H1 (cell line): ENCODE results near the gene NSDHL. TPM values are rescaled to one million over a fixed set of nuclear protein-coding genes. Genes with fewer than 3 reads are reported as not detected.

Source experiments
- ASH2L ChIP-seq: fragments of 200-600, 300-600 bp; sonication (generic); IDR thresholded peaks from one replicate; pipeline ENCODE4 v1.7.1; 2017; ENCODE audit warnings: low read length
- EGR1 ChIP-seq: IDR thresholded peaks from 2 replicates; pipeline ENCODE4 v1.6.1; 2011; ENCODE audit warnings: low read depth, low read length, borderline replicate concordance
- NRF1 ChIP-seq: IDR thresholded peaks from 2 replicates; pipeline ENCODE4 v1.6.1; 2011; ENCODE audit warnings: mild to moderate bottlenecking, low read depth, low read length, improper control_type of control experiment
- SAP30 ChIP-seq: fragments of 300-600 bp; sonication (generic); IDR thresholded peaks from 2 replicates; pipeline ENCODE4 v1.7.1; 2012; ENCODE audit warnings: low read length, moderate library complexity, mild to moderate bottlenecking, inconsistent platforms; ENCODE audit not compliant: insufficient read depth, insufficient replicate concordance
- SIN3A ChIP-seq, 2 experiments: IDR thresholded peaks in 1 of 2; conservative IDR thresholded peaks in 1 of 2; 2 replicates each; pipeline ENCODE4 v1.6.1; 2011 to 2012; ENCODE audit warnings: low read length in 2 of 2, improper control_type of control experiment in 1 of 2, low read depth in 1 of 2, mild to moderate bottlenecking in 1 of 2
- SP4 ChIP-seq: IDR thresholded peaks from 2 replicates; pipeline ENCODE4 v1.6.1; 2012; ENCODE audit warnings: low read length, inconsistent platforms
- TEAD4 ChIP-seq: IDR thresholded peaks from 2 replicates; pipeline ENCODE4 v1.6.1; 2012; ENCODE audit warnings: low read depth, low read length, inconsistent platforms, mixed read lengths
- polyA plus RNA-seq, 7 experiments: library from polyadenylated mRNA; depleted of rRNA in 3 of 7; stranded (reverse) in 5 of 7; unstranded in 2 of 7; fragments of >200 nt in 5 of 7; fragments of 200-250 nt in 2 of 7; gene quantifications; 1 replicate in 5 of 7; 2 replicates in 1 of 7; 4 replicates in 1 of 7; pipeline versions ENCODE4 v1.2.1 to v1.2.3, GENCODE V29; 2011 to 2013; ENCODE audit warnings: missing spikeins in 2 of 7, mixed read lengths in 2 of 7
- total RNA-seq: library from RNA; stranded (reverse); fragmentation: NEBNext Ultra II Directional; extraction: Animal tissue kit (Norgen Biotek cat#: 25700); gene quantifications from 2 replicates; pipeline ENCODE4 v1.2.1, GENCODE V29; 2021
- TF ChIP-seq, protein P1 (sequence below): fragments of 300-600 bp; sonication (generic); IDR thresholded peaks from 2 replicates; pipeline ENCODE4 v1.7.1; 2012; ENCODE audit warnings: low read length, moderate library complexity, mild to moderate bottlenecking, inconsistent platforms; ENCODE audit not compliant: insufficient replicate concordance
- TF ChIP-seq, protein P2 (sequence below): IDR thresholded peaks from 2 replicates; pipeline ENCODE4 v1.6.1; 2011; ENCODE audit warnings: low read depth, mild to moderate bottlenecking, low read length; ENCODE audit not compliant: insufficient read depth

Gene NSDHL
- total and polyA plus RNA-seq, 2 of the 8 experiments (the other 6 are each of a cell fraction or from before 2014, with no cell fraction given): 31.5 to 34.6 TPM

- TF ChIP-seq, protein P1, sequence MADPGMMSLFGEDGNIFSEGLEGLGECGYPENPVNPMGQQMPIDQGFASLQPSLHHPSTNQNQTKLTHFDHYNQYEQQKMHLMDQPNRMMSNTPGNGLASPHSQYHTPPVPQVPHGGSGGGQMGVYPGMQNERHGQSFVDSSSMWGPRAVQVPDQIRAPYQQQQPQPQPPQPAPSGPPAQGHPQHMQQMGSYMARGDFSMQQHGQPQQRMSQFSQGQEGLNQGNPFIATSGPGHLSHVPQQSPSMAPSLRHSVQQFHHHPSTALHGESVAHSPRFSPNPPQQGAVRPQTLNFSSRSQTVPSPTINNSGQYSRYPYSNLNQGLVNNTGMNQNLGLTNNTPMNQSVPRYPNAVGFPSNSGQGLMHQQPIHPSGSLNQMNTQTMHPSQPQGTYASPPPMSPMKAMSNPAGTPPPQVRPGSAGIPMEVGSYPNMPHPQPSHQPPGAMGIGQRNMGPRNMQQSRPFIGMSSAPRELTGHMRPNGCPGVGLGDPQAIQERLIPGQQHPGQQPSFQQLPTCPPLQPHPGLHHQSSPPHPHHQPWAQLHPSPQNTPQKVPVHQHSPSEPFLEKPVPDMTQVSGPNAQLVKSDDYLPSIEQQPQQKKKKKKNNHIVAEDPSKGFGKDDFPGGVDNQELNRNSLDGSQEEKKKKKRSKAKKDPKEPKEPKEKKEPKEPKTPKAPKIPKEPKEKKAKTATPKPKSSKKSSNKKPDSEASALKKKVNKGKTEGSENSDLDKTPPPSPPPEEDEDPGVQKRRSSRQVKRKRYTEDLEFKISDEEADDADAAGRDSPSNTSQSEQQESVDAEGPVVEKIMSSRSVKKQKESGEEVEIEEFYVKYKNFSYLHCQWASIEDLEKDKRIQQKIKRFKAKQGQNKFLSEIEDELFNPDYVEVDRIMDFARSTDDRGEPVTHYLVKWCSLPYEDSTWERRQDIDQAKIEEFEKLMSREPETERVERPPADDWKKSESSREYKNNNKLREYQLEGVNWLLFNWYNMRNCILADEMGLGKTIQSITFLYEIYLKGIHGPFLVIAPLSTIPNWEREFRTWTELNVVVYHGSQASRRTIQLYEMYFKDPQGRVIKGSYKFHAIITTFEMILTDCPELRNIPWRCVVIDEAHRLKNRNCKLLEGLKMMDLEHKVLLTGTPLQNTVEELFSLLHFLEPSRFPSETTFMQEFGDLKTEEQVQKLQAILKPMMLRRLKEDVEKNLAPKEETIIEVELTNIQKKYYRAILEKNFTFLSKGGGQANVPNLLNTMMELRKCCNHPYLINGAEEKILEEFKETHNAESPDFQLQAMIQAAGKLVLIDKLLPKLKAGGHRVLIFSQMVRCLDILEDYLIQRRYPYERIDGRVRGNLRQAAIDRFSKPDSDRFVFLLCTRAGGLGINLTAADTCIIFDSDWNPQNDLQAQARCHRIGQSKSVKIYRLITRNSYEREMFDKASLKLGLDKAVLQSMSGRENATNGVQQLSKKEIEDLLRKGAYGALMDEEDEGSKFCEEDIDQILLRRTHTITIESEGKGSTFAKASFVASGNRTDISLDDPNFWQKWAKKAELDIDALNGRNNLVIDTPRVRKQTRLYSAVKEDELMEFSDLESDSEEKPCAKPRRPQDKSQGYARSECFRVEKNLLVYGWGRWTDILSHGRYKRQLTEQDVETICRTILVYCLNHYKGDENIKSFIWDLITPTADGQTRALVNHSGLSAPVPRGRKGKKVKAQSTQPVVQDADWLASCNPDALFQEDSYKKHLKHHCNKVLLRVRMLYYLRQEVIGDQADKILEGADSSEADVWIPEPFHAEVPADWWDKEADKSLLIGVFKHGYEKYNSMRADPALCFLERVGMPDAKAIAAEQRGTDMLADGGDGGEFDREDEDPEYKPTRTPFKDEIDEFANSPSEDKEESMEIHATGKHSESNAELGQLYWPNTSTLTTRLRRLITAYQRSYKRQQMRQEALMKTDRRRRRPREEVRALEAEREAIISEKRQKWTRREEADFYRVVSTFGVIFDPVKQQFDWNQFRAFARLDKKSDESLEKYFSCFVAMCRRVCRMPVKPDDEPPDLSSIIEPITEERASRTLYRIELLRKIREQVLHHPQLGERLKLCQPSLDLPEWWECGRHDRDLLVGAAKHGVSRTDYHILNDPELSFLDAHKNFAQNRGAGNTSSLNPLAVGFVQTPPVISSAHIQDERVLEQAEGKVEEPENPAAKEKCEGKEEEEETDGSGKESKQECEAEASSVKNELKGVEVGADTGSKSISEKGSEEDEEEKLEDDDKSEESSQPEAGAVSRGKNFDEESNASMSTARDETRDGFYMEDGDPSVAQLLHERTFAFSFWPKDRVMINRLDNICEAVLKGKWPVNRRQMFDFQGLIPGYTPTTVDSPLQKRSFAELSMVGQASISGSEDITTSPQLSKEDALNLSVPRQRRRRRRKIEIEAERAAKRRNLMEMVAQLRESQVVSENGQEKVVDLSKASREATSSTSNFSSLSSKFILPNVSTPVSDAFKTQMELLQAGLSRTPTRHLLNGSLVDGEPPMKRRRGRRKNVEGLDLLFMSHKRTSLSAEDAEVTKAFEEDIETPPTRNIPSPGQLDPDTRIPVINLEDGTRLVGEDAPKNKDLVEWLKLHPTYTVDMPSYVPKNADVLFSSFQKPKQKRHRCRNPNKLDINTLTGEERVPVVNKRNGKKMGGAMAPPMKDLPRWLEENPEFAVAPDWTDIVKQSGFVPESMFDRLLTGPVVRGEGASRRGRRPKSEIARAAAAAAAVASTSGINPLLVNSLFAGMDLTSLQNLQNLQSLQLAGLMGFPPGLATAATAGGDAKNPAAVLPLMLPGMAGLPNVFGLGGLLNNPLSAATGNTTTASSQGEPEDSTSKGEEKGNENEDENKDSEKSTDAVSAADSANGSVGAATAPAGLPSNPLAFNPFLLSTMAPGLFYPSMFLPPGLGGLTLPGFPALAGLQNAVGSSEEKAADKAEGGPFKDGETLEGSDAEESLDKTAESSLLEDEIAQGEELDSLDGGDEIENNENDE: no peak
- TF ChIP-seq TEAD4 (no peak), EGR1 (no peak), NRF1 (no peak), SAP30 (no peak), SP4 (no peak), ASH2L (no peak), SIN3A (conservative IDR thresholded peaks at IDR 0.05 in 1 of 2, IDR thresholded peaks at IDR 0.05 in 1 of 2; ENCODE audit: low read depth in 1 of 2, low read length in 2 of 2) (no peak)
- TF ChIP-seq, protein P2, sequence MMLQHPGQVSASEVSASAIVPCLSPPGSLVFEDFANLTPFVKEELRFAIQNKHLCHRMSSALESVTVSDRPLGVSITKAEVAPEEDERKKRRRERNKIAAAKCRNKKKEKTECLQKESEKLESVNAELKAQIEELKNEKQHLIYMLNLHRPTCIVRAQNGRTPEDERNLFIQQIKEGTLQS: no peak
Observed at GRCh38 chrX:152831391-152831790, 528 bp downstream of the NSDHL start (continued).
